HFF-Myc (cell line): ENCODE measurements around the gene C9orf85.

Source experiments
- DNase-seq: peaks from one replicate; pipeline ENCODE4 v3.0.0-alpha.2; 2011; ENCODE audit warnings: low read depth; ENCODE audit errors: extremely low read depth
- H3K4me3 ChIP-seq: replicated peaks from 2 replicates; pipeline ENCODE4 v1.5.1; 2011; ENCODE audit warnings: low read depth, mild to moderate bottlenecking, control low read depth, low read length
- CTCF ChIP-seq: IDR thresholded peaks from 2 replicates; pipeline ENCODE4 v1.5.1; 2012; ENCODE audit warnings: mild to moderate bottlenecking, low read depth, low read length, control low read depth; ENCODE audit errors: missing control alignments

C9orf85 gene

GRCh38 chr9:71879644-71880174, 31.7 kb upstream of the C9orf85 start:
- no peak overlapping the region for H3K4me3 ChIP-seq
- no peak for TF ChIP-seq CTCF
- DNase-seq, result no peak

- DNase-seq, result no peak
- no peak overlapping the region for H3K4me3 ChIP-seq
- TF ChIP-seq CTCF, result no peak
Observed at GRCh38 chr9:71884005-71884404, 27.4 kb upstream of the C9orf85 start.

GRCh38 chr9:71885467-71885866, 26.0 kb upstream of the C9orf85 start:
- TF ChIP-seq CTCF, result no peak
- no peak overlapping the region for H3K4me3 ChIP-seq
- no peak for DNase-seq

GRCh38 chr9:71886015-71886414, 25.4 kb upstream of the C9orf85 start:
- no peak overlapping the region for H3K4me3 ChIP-seq
- TF ChIP-seq CTCF, result no peak
- DNase-seq, result no peak

- DNase-seq, result no peak
- H3K4me3 ChIP-seq, result no peak overlapping the region
Observed at GRCh38 chr9:71886541-71886940, 24.9 kb upstream of the C9orf85 start.

GRCh38 chr9:71887362-71887761, 24.1 kb upstream of the C9orf85 start:
- H3K4me3 ChIP-seq, result no peak overlapping the region
- DNase-seq, result no peak
- no peak for TF ChIP-seq CTCF

More at GRCh38 chr9:71886541-71886940, 24.9 kb upstream of the C9orf85 start:
- TF ChIP-seq CTCF, result no peak

- DNase-seq, result no peak
- no peak overlapping the region for H3K4me3 ChIP-seq
- TF ChIP-seq CTCF, result no peak
Observed at GRCh38 chr9:71890042-71890679, 21.3 kb upstream of the C9orf85 start.
